Measurements from ENCODE around the gene GTF2I.

- TF ChIP-seq CTCF (IDR thresholded peaks at IDR 0.05; ENCODE audit: borderline replicate concordance, extremely low read depth, low read length, poor library complexity, severe bottlenecking) (no peak), EZH2 (IDR thresholded peaks at IDR 0.05; ENCODE audit: borderline replicate concordance, low read depth, low read length, severe bottlenecking) (no peak)
These were observed 68.3 kb downstream of the GTF2I start for GRCh38 chr7:74725840-74726239.
